Vagina (tissue), 2 donors: ENCODE measurements around the gene ACSL5.

ENCODE experiments used
- POLR2A ChIP-seq, 2 donors: fragments of 450-650 bp; IDR thresholded peaks; one replicate each; pipeline ENCODE4 v1.6.1; 2017; ENCODE audit warnings: antibody characterized with exemption in 2 of 2, mild to moderate bottlenecking in 2 of 2, moderate library complexity in 2 of 2
- POLR2AphosphoS5 ChIP-seq, 2 donors: sonication (generic); formaldehyde crosslinking; IDR thresholded peaks; one replicate each; pipeline ENCODE4 v1.9.0; 2017; ENCODE audit warnings: antibody characterized with exemption in 2 of 2, mild to moderate bottlenecking in 2 of 2, low read depth in 1 of 2; ENCODE audit not compliant: insufficient read depth in 1 of 2
- TF ChIP-seq, protein P1 (sequence below), 3 experiments: fragments of 450-650 bp in 2 of 3; fragments of 200-600 bp in 1 of 3; sonication (generic) in 1 of 3; IDR thresholded peaks; one replicate each; pipeline ENCODE4 v1.5.1; 2017 to 2019; ENCODE audit warnings: antibody characterized with exemption in 3 of 3, mild to moderate bottlenecking in 2 of 3, moderate library complexity in 2 of 3

- TF ChIP-seq POLR2AphosphoS5 (IDR thresholded peaks at IDR 0.05; ENCODE audit: insufficient read depth in 1 of 2, low read depth in 1 of 2): no peak
- TF ChIP-seq POLR2A (IDR thresholded peaks at IDR 0.05): no peak
- TF ChIP-seq, protein P1, sequence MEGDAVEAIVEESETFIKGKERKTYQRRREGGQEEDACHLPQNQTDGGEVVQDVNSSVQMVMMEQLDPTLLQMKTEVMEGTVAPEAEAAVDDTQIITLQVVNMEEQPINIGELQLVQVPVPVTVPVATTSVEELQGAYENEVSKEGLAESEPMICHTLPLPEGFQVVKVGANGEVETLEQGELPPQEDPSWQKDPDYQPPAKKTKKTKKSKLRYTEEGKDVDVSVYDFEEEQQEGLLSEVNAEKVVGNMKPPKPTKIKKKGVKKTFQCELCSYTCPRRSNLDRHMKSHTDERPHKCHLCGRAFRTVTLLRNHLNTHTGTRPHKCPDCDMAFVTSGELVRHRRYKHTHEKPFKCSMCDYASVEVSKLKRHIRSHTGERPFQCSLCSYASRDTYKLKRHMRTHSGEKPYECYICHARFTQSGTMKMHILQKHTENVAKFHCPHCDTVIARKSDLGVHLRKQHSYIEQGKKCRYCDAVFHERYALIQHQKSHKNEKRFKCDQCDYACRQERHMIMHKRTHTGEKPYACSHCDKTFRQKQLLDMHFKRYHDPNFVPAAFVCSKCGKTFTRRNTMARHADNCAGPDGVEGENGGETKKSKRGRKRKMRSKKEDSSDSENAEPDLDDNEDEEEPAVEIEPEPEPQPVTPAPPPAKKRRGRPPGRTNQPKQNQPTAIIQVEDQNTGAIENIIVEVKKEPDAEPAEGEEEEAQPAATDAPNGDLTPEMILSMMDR (IDR thresholded peaks at IDR 0.05): no peak
These were observed 29.7 kb upstream of the ACSL5 start for GRCh38 chr10:112344261-112344660.
